H54 (cell line): ENCODE results near the gene ZKSCAN8.
"Not testable (repeated sequence)": the region's sequence is repeated elsewhere in the genome, so short reads cannot be mapped to it uniquely, and the experiment has no call there.

Experiments used
- DNase-seq: peaks from one replicate; pipeline ENCODE4 v3.0.0; 2011; ENCODE audit warnings: low spot score, mixed read lengths; ENCODE audit not compliant: insufficient read length
- FAIRE-seq: peaks from 3 replicates; lab custom pipeline; 2011; peaks lifted over from hg19 to GRCh38; lab: Jason Lieb, UNC
- POLR2A ChIP-seq: IDR thresholded peaks from 2 replicates; pipeline ENCODE4 v1.6.1; 2011; ENCODE audit warnings: low read depth, mild to moderate bottlenecking, low read length

The ZKSCAN8 gene

DNA sequence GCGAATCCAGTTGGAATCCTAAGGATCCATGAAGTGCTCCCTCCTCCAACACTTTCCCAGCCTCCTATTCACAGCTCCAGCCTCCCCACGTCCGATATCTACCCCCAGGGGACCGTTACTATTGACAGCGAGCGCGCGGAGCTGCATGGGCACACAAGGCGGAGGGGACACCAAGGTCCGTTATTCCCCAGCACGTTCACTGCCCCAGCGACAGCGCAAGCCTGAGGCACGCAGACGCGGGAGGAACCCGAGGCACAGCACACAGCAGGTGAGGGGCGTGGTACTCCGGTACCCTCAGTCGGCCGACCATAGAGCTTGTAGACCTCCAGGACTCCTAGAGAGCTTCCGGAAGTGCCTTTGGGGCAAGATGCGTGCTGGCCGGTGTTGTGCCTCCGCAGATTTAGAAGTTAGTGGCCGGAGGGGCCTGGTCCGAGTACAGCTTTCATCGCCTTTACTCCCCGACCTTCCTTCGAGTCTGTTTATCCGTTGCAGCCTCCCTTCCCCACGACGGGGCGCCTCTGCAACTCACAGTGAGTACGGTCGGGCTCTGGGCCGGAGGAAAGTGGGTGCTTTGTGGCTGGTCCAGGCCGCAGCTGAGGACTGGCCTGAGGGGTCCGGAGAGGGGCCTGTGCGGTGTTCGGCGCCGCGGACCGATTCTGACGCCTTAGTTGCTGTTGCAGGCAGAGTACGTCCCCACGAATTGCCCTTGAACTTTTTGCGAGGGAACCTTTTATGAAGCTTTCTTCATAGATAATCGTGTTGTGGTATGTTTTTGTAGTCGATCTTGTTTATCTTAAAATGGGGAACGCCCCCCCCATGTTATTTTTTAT, at the start of gene ZKSCAN8:
TSS of gene ZKSCAN8 (plus strand) at position 384 of the 830 bp plus-strand sequence. CDS start 6,525 bp downstream, outside the sequence.
- TF ChIP-seq POLR2A = peak; percentile 60; the same call in 1 of the 2 replicates
- peak; percentile 98 for FAIRE-seq
- DNase-seq = peak; percentile 83

- FAIRE-seq, DNase-seq: not testable (repeated sequence)
Observed at GRCh38 chr6:28102222-28102621, 39.5 kb upstream of the ZKSCAN8 start.

DNA sequence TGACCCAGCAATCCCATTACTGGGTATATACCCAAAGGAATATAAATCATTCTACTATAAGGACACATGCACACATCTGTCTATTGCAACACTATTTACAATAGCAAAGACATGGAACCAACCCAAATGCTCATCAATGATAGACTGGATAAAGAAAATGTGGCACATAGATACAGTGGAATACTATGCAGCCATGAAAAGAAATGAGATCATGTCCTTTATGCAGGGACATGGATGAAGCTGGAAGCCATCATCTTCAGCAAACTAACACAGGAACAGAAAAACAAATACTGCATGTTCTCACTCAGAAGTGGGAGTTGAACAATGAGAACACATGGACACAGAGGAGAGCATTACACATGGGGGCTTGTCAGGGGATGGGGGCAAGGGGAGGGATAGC, 39.0 kb upstream of the ZKSCAN8 start:
- DNase-seq, FAIRE-seq: not testable (repeated sequence)

DNA sequence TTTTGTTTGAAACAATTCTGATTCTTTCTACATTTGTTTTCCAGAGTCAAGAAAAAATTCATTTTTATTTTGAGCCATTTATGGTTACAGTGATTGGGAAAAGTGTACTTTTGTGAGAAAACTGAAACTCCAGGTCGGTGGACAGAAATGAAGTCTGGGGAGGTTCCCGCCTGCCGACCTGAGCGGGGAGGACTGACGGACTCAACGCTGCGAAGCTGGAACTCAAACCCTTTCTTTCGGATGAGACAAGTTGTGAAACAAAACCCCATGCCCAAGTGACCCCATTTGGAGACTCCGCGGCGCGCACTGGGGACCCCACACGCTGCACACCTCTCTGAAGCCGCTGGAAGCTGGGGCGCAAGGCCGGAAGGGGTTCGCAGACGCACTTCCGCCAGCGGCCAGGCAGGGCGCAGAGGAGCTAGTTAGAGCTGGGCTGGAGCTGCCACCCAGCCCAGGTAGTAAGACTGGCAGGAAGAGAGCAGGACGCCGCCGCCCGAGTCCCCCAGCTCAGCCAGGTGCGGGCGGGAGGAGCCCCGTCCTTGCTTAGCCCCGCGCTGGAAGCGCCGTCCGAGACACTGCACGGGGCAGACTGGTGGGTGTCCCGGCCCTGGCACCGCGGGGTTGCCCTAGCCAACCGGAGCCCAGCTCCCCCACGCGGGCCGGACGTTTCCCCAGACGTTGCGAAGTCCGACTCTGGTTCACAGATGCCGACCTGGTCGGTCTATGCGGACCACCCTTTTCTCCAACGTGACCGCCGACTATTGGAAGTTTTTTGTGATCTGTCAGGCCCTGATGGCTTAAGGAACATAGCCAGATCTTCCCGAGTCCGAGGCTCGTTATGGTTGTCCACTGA, 37.1 kb upstream of the ZKSCAN8 start:
- FAIRE-seq (peak; percentile 20), DNase-seq (peak; percentile 82)
- TF ChIP-seq POLR2A = peak; percentile 88

GRCh38 chr6:28105245-28105639, 36.4 kb upstream of the ZKSCAN8 start:
- peak; percentile 14 for DNase-seq
- FAIRE-seq = peak; percentile 83
- no peak for TF ChIP-seq POLR2A

GRCh38 chr6:28107506-28107905, 34.2 kb upstream of the ZKSCAN8 start:
- FAIRE-seq = no peak

GRCh38 chr6:28111964-28112363, 29.7 kb upstream of the ZKSCAN8 start:
- no peak for DNase-seq
- FAIRE-seq = no peak
- TF ChIP-seq POLR2A = no peak

More at GRCh38 chr6:28107506-28107905, 34.2 kb upstream of the ZKSCAN8 start:
- DNase-seq = no peak
- TF ChIP-seq POLR2A = no peak

- no peak for FAIRE-seq
- TF ChIP-seq POLR2A = no peak
Observed at GRCh38 chr6:28115799-28116198, 25.9 kb upstream of the ZKSCAN8 start.

DNA sequence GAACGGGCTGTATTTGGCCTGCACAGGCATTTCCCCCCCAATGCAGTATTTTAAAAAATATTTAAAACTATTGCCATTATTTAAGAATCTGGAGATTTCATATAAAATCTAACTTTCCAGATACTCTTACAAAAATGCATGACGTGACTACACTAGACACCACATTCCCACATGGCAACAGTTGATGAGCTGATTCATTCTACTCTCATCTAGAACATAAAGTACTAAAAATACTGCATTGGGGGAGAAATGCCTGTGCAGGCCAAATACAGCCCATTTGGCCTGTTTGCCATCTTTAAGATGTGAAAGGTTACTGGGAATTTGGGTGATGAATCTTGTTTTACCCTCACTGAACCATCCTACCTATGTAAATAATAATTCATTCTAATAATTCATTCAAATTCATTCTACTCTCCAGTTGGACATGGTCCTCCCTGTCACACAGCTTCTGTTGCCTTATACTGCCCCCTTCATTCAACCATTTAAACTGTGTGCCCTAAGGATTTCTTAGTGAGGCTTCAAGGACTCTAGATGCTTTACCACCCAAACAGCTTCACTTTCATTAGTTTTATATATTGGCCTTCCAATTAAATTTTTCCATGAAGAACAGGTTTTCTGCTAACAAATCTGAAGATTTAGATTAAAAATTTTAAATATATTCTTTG, 24.2 kb upstream of the ZKSCAN8 start:
- no peak for DNase-seq
- TF ChIP-seq POLR2A = no peak
- FAIRE-seq = no peak

More at GRCh38 chr6:28115799-28116198, 25.9 kb upstream of the ZKSCAN8 start:
- DNase-seq = no peak

GRCh38 chr6:28118217-28118616, 23.5 kb upstream of the ZKSCAN8 start:
- no peak for FAIRE-seq
- no peak for DNase-seq
- no peak for TF ChIP-seq POLR2A

GRCh38 chr6:28121876-28122275, 19.8 kb upstream of the ZKSCAN8 start:
- TF ChIP-seq POLR2A = no peak
- no peak for DNase-seq
- no peak for FAIRE-seq

- FAIRE-seq, DNase-seq: not testable (repeated sequence)
Observed at GRCh38 chr6:28122283-28122682, 19.4 kb upstream of the ZKSCAN8 start.

DNA sequence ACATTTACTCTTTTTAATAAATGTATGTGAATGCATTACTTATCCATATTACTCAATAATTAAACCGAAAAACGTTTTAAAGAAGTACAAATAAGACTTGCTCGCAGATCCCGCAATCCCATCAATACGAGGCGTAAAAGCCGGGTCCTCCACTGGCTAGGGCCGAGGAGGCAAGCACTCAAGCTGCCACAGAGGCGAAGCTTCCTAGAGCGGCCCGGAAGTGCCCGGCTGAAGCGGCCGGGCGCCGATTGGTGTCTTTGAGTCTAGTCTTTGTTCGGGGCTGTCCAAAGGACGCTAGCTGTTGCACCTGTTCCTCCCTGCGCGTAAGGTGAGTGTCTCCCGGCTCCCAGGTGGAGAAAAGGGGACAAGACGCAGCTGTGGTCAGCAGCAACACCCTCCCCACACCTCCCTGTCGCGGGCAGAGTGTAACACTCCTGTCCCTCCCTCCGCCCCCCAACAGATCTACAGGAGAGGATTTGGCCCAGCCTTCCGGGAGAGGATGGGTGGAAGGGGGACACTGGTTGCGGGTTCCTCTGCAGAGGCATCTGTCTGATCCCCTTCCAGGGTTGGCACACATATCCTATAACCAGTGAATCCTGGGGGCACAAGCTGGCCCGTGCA, 17.2 kb upstream of the ZKSCAN8 start, which contains the start of gene ZSCAN16:
TSS of gene ZSCAN16 (plus strand) at position 260 of the 621 bp plus-strand sequence. CDS start 835 bp downstream, outside the sequence.
- FAIRE-seq (peak; percentile 95), DNase-seq (peak; percentile 64)
- TF ChIP-seq POLR2A = 0 out of 2 replicates have a peak, but pooled peaks have one; percentile 19

DNA sequence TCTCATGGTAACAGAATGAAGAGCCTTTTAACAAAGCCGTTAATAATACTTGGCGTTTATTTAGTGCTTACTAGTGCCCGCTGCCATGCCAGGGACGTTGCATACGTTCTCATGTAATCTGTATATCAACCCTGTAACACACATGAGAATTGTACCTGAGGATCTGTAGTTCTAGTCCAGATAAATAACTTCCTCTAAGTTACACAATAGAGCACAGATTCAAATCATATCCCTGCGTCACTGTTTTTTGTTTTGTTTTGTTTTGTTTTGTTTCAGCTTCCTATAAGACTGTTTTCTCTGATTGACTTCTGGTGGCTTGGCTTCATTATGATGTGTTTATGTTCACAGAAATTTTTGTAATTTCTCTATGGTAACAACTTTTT, 16.7 kb upstream of the ZKSCAN8 start:
- no peak for TF ChIP-seq POLR2A
- FAIRE-seq = peak; percentile 36
- DNase-seq = no peak
